ENCODE measurements around the gene ENGASE. TPM values are rescaled to one million over a fixed set of nuclear protein-coding genes. Genes with fewer than 3 reads are reported as not detected.

ENGASE gene
- total RNA-seq, 1 donor from 2014 or later = 11.7 TPM

GRCh38 chr17:79048826-79049755 lies 25.5 kb upstream of the ENGASE start:
- H3K4me1 Mint-ChIP-seq = peaks cover 13% of the 10 kb centered on the region
- H3K36me3 ChIP-seq = no peaks in the 10 kb centered on the region
- peaks cover 35% of the 10 kb centered on the region for H3K27me3 ChIP-seq
- no peak for DNase-seq (ENCODE audit: low spot score)
- H3K9me3 ChIP-seq (ENCODE audit: low read depth) = peaks cover 6% of the 10 kb centered on the region
- peaks cover 3% of the 10 kb centered on the region for H3K9me3 Mint-ChIP-seq
- no peak overlapping the region for H3K4me3 ChIP-seq
- TF ChIP-seq CTCF (IDR thresholded peaks at IDR 0.05) (no peak), EZH2 (IDR thresholded peaks at IDR 0.05) (no peak), EZH2phosphoT487 (IDR thresholded peaks at IDR 0.05) (no peak)
- no peak overlapping the region for H3K9ac ChIP-seq
- H4K20me1 ChIP-seq (ENCODE audit: low read depth) = peaks cover 10% of the 10 kb centered on the region
- no peak overlapping the region for H3K27ac Mint-ChIP-seq
- peaks cover 14% of the 10 kb centered on the region for H3K27me3 Mint-ChIP-seq (ENCODE audit: insufficient read depth, low read depth)
- H3K79me2 ChIP-seq (ENCODE audit: low read depth) = no peaks in the 10 kb centered on the region
- no peak overlapping the region for H3K27ac ChIP-seq
- H3K4me2 ChIP-seq = peak overlapping the region; percentile 71
- peaks cover 13% of the 10 kb centered on the region for H3F3A ChIP-seq (ENCODE audit: low read depth)
- no peak overlapping the region for H3K4me3 Mint-ChIP-seq
- peaks cover 18% of the 10 kb centered on the region for H3K4me1 ChIP-seq
- no peak overlapping the region for H2AFZ ChIP-seq (replicated peaks)
- no peaks in the 10 kb centered on the region for H3K36me3 Mint-ChIP-seq

GRCh38 chr17:79049821-79050220 lies 24.8 kb upstream of the ENGASE start:
- H3K79me2 ChIP-seq (ENCODE audit: low read depth) = no peaks in the 10 kb centered on the region
- no peak for TF ChIP-seq EZH2phosphoT487 (IDR thresholded peaks at IDR 0.05)
- TF ChIP-seq CTCF (IDR thresholded peaks at IDR 0.05) = no peak
- TF ChIP-seq EZH2 (IDR thresholded peaks at IDR 0.05) = no peak
- H3K4me1 Mint-ChIP-seq = peaks cover 13% of the 10 kb centered on the region
- no peak overlapping the region for H3K4me2 ChIP-seq
- H3K27ac Mint-ChIP-seq = no peak overlapping the region
- no peak overlapping the region for H3K9ac ChIP-seq
- no peak for DNase-seq (ENCODE audit: low spot score)
- H3K27me3 ChIP-seq = peaks cover 28% of the 10 kb centered on the region
- H3K27me3 Mint-ChIP-seq (ENCODE audit: insufficient read depth, low read depth) = peaks cover 12% of the 10 kb centered on the region
- H3K4me3 Mint-ChIP-seq = no peak overlapping the region
- no peak overlapping the region for H2AFZ ChIP-seq (replicated peaks)
- peaks cover 8% of the 10 kb centered on the region for H3K9me3 Mint-ChIP-seq
- no peaks in the 10 kb centered on the region for H3K36me3 Mint-ChIP-seq
- H3K27ac ChIP-seq = no peak overlapping the region
- H3F3A ChIP-seq (ENCODE audit: low read depth) = peaks cover 13% of the 10 kb centered on the region
- peaks cover 18% of the 10 kb centered on the region for H3K4me1 ChIP-seq
- H3K9me3 ChIP-seq (ENCODE audit: low read depth) = peaks cover 6% of the 10 kb centered on the region
- peaks cover 10% of the 10 kb centered on the region for H4K20me1 ChIP-seq (ENCODE audit: low read depth)
- H3K4me3 ChIP-seq = no peak overlapping the region
- H3K36me3 ChIP-seq = no peaks in the 10 kb centered on the region

GRCh38 chr17:79050551-79050950 lies 24.1 kb upstream of the ENGASE start:
- Mint-ChIP-seq H3K4me3 (no peak overlapping the region), H3K4me1 (peaks cover 12% of the 10 kb centered on the region), H3K36me3 (no peaks in the 10 kb centered on the region), H3K27me3 (ENCODE audit: insufficient read depth, low read depth) (peaks cover 8% of the 10 kb centered on the region), H3K27ac (no peak overlapping the region), H3K9me3 (peaks cover 8% of the 10 kb centered on the region)
- Histone ChIP-seq H3K9ac (no peak overlapping the region), H2AFZ (replicated peaks) (no peak overlapping the region), H3K4me3 (no peak overlapping the region), H3K4me1 (peaks cover 18% of the 10 kb centered on the region), H3F3A (ENCODE audit: low read depth) (peaks cover 13% of the 10 kb centered on the region), H3K9me3 (ENCODE audit: low read depth) (peaks cover 6% of the 10 kb centered on the region), H3K27me3 (peaks cover 21% of the 10 kb centered on the region), H3K36me3 (no peaks in the 10 kb centered on the region), H3K79me2 (ENCODE audit: low read depth) (no peaks in the 10 kb centered on the region), H3K27ac (no peak overlapping the region), H4K20me1 (ENCODE audit: low read depth) (peaks cover 10% of the 10 kb centered on the region), H3K4me2 (no peak overlapping the region)
- TF ChIP-seq EZH2 (IDR thresholded peaks at IDR 0.05) (no peak), CTCF (IDR thresholded peaks at IDR 0.05) (no peak), EZH2phosphoT487 (IDR thresholded peaks at IDR 0.05) (no peak)
- DNase-seq (ENCODE audit: low spot score) = no peak

All from neural progenitor cell (in vitro differentiated cells).